CD4-positive, alpha-beta T cell treated with Interleukin-21 for 1 hour (primary cell): ENCODE data around the gene ALX4.

Experiments
- DNase-seq: peaks from one replicate; pipeline ENCODE4 v3.0.0-alpha.2; 2020

ALX4 gene

GRCh38 chr11:44290208-44290607, 19.7 kb downstream of the ALX4 start:
- DNase-seq = no peak

GRCh38 chr11:44288133-44288526, 21.8 kb downstream of the ALX4 start:
- DNase-seq = no peak

GRCh38 chr11:44286911-44287310, 23.0 kb downstream of the ALX4 start:
- DNase-seq = no peak

- DNase-seq = peak; percentile 55
These were observed 23.6 kb downstream of the ALX4 start for GRCh38 chr11:44286268-44286880.

- no peak for DNase-seq
These were observed 24.2 kb downstream of the ALX4 start for GRCh38 chr11:44285756-44286155.

GRCh38 chr11:44282620-44283019, 27.3 kb downstream of the ALX4 start:
- no peak for DNase-seq

GRCh38 chr11:44281151-44281550, 28.8 kb downstream of the ALX4 start:
- DNase-seq = no peak

GRCh38 chr11:44280257-44280656, 29.7 kb downstream of the ALX4 start:
- no peak for DNase-seq

- DNase-seq = no peak
These were observed 30.5 kb downstream of the ALX4 start for GRCh38 chr11:44279483-44279882.

- DNase-seq = no peak
These were observed 32.5 kb downstream of the ALX4 start for GRCh38 chr11:44277196-44278090.

GRCh38 chr11:44275961-44276550, 33.9 kb downstream of the ALX4 start:
- no peak for DNase-seq

GRCh38 chr11:44275241-44275640, 34.7 kb downstream of the ALX4 start:
- DNase-seq = no peak

- DNase-seq = no peak
These were observed 35.5 kb downstream of the ALX4 start for GRCh38 chr11:44274404-44274803.

- no peak for DNase-seq
These were observed 38.7 kb downstream of the ALX4 start for GRCh38 chr11:44271286-44271685.

GRCh38 chr11:44270403-44271273, 39.3 kb downstream of the ALX4 start:
- DNase-seq = no peak

GRCh38 chr11:44269369-44270351, 40.3 kb downstream of the ALX4 start:
- DNase-seq = no peak

- no peak for DNase-seq
These were observed 41.3 kb downstream of the ALX4 start for GRCh38 chr11:44268614-44269080.

- DNase-seq = no peak
These were observed 42.0 kb downstream of the ALX4 start for GRCh38 chr11:44267750-44268613.

GRCh38 chr11:44267006-44267749, 42.8 kb downstream of the ALX4 start:
- no peak for DNase-seq
